Measurements from ENCODE around the gene PRDM9.
"Not testable (repeated sequence)": the region's sequence is repeated elsewhere in the genome, so short reads cannot be mapped to it uniquely, and the experiment has no call there.

Gene PRDM9

GRCh38 chr5:23490993-23491392 lies 16.4 kb upstream of the PRDM9 start:
- FAIRE-seq (no peak), DNase-seq (ENCODE audit: insufficient read length) (no peak)
- no peak for TF ChIP-seq POLR2AphosphoS5 (IDR thresholded peaks at IDR 0.05; ENCODE audit: low read depth, low read length)
- no peak for TF ChIP-seq TAF1 (IDR thresholded peaks at IDR 0.05; ENCODE audit: borderline replicate concordance, low read depth, low read length)
- no peak for TF ChIP-seq POLR2A (IDR thresholded peaks at IDR 0.05; ENCODE audit: low read depth, low read length)

DNA sequence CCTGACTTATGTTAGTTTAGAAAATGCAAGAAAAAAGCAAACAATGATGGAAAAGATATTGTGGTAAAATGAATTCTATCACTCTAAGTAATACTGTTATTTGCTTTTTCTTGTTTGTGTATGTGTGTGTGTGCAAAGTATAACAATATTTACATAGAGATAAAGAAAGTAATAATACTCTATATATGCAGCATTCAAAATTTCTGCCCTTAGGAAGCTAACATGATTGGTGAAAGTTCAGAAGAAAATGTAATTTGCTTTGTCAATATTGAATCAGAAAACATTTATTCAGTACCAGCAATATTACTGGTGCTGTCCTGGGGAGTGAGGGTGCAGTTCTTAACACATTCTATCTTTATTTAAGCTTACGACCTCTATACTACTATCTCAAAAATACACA lies 12.9 kb upstream of the PRDM9 start:
- DNase-seq (ENCODE audit: insufficient read length) (no peak), FAIRE-seq (no peak)

GRCh38 chr5:23496576-23496975 lies 10.8 kb upstream of the PRDM9 start:
- DNase-seq (ENCODE audit: insufficient read length) (no peak), FAIRE-seq (no peak)
- TF ChIP-seq TAF1 (IDR thresholded peaks at IDR 0.05; ENCODE audit: borderline replicate concordance, low read depth, low read length) (no peak), POLR2A (IDR thresholded peaks at IDR 0.05; ENCODE audit: low read depth, low read length) (no peak), POLR2AphosphoS5 (IDR thresholded peaks at IDR 0.05; ENCODE audit: low read depth, low read length) (no peak)

More for the DNA sequence above, 12.9 kb upstream of the PRDM9 start:
- no peak for TF ChIP-seq POLR2AphosphoS5 (IDR thresholded peaks at IDR 0.05; ENCODE audit: low read depth, low read length)

- TF ChIP-seq POLR2AphosphoS5 (IDR thresholded peaks at IDR 0.05; ENCODE audit: low read depth, low read length): no peak
- TF ChIP-seq TAF1 (IDR thresholded peaks at IDR 0.05; ENCODE audit: borderline replicate concordance, low read depth, low read length): no peak
- no peak for TF ChIP-seq POLR2A (IDR thresholded peaks at IDR 0.05; ENCODE audit: low read depth, low read length)
- FAIRE-seq (no peak), DNase-seq (ENCODE audit: insufficient read length) (no peak)
These were observed 826 bp upstream of the PRDM9 start for GRCh38 chr5:23506329-23507236.

DNA sequence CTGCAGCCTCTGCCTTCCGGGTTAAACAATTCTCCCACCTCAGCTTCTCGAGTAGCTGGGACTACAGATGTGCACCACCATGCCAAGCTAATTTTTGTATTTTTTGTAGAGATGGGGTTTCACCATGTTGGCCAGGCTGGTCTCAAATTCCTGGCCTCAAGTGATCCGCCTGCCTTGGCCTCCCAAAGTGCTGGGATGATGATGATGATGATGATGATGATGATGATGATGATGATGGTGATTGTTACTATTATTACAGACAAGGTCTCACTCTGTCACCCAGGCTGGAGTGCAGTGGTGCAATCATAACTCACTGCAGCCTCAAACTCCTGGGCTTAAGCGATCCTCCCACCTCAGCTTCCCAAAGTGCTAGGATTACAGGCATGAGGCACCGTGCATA lies 3.0 kb downstream of the PRDM9 start:
- not testable (repeated sequence) for DNase-seq (ENCODE audit: insufficient read length); FAIRE-seq

GRCh38 chr5:23522553-23522952 lies 15.1 kb downstream of the PRDM9 start:
- DNase-seq (ENCODE audit: insufficient read length) (no peak), FAIRE-seq (no peak)
- no peak for TF ChIP-seq POLR2A (IDR thresholded peaks at IDR 0.05; ENCODE audit: low read depth, low read length)
- no peak for TF ChIP-seq POLR2AphosphoS5 (IDR thresholded peaks at IDR 0.05; ENCODE audit: low read depth, low read length)
- TF ChIP-seq TAF1 (IDR thresholded peaks at IDR 0.05; ENCODE audit: borderline replicate concordance, low read depth, low read length): no peak

DNA sequence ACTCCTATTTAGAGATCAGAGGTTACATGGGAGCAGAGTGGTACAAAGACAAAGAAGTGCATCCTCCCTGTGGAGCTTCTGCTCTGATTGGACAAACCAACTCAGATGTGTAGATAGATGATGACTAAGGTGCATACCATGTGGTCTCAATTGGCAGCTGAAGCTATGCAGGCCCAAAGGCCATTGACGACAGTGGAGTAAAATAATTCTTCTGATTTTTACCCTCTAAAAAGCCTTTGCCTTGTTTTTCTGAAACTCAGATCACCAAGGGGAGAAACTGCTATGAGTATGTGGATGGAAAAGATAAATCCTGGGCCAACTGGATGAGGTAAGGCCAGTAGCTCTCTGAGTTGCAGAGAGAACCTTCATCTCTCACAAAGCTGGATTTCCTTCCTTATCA lies 15.6 kb downstream of the PRDM9 start:
- DNase-seq (ENCODE audit: insufficient read length) (no peak), FAIRE-seq (no peak)
- no peak for TF ChIP-seq POLR2A (IDR thresholded peaks at IDR 0.05; ENCODE audit: low read depth, low read length)
- no peak for TF ChIP-seq TAF1 (IDR thresholded peaks at IDR 0.05; ENCODE audit: borderline replicate concordance, low read depth, low read length)
- no peak for TF ChIP-seq POLR2AphosphoS5 (IDR thresholded peaks at IDR 0.05; ENCODE audit: low read depth, low read length)

DNA sequence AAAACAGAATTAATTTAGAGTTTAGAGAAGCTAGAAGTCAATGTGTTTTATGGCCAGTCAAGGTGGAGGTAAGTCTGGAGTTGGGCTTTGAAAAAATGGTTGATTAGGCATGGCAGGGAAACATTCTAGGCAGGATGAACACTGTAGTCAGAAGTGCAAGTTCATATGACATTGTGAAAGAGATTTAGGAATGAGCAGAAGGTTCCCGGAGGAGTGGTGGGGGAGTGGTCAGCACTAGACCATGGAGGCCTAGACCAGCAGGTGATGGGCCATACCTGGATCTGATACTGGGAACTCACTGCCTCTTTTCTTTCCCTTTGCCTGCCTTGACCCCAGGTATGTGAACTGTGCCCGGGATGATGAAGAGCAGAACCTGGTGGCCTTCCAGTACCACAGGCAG lies 16.6 kb downstream of the PRDM9 start:
- TF ChIP-seq POLR2AphosphoS5 (IDR thresholded peaks at IDR 0.05; ENCODE audit: low read depth, low read length) (no peak), POLR2A (IDR thresholded peaks at IDR 0.05; ENCODE audit: low read depth, low read length) (no peak), TAF1 (IDR thresholded peaks at IDR 0.05; ENCODE audit: borderline replicate concordance, low read depth, low read length) (no peak)
- no peak for DNase-seq (ENCODE audit: insufficient read length)
- FAIRE-seq: no peak

- FAIRE-seq: no peak
- TF ChIP-seq POLR2A (IDR thresholded peaks at IDR 0.05; ENCODE audit: low read depth, low read length): no peak
- no peak for TF ChIP-seq TAF1 (IDR thresholded peaks at IDR 0.05; ENCODE audit: borderline replicate concordance, low read depth, low read length)
- no peak for TF ChIP-seq POLR2AphosphoS5 (IDR thresholded peaks at IDR 0.05; ENCODE audit: low read depth, low read length)
- no peak for DNase-seq (ENCODE audit: insufficient read length)
These were observed 18.3 kb downstream of the PRDM9 start for GRCh38 chr5:23525751-23526150.

GRCh38 chr5:23526616-23527015 lies 19.2 kb downstream of the PRDM9 start:
- not testable (repeated sequence) for DNase-seq (ENCODE audit: insufficient read length); FAIRE-seq

DNA sequence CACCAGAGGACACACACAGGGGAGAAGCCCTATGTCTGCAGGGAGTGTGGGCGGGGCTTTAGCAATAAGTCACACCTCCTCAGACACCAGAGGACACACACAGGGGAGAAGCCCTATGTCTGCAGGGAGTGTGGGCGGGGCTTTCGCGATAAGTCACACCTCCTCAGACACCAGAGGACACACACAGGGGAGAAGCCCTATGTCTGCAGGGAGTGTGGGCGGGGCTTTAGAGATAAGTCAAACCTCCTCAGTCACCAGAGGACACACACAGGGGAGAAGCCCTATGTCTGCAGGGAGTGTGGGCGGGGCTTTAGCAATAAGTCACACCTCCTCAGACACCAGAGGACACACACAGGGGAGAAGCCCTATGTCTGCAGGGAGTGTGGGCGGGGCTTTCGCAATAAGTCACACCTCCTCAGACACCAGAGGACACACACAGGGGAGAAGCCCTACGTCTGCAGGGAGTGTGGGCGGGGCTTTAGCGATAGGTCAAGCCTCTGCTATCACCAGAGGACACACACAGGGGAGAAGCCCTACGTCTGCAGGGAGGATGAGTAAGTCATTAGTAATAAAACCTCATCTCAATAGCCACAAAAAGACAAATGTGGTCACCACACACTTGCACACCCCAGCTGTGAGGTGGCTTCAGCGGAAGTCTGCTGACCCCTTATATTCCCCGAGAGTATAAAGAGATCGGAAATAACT lies 20.0 kb downstream of the PRDM9 start:
- not testable (repeated sequence) for FAIRE-seq; DNase-seq (ENCODE audit: insufficient read length)

GRCh38 chr5:23528677-23529076 lies 21.3 kb downstream of the PRDM9 start:
- no peak for DNase-seq (ENCODE audit: insufficient read length)

More at GRCh38 chr5:23528677-23529076, 21.3 kb downstream of the PRDM9 start:
- TF ChIP-seq TAF1 (IDR thresholded peaks at IDR 0.05; ENCODE audit: borderline replicate concordance, low read depth, low read length): no peak
- no peak for TF ChIP-seq POLR2A (IDR thresholded peaks at IDR 0.05; ENCODE audit: low read depth, low read length)
- TF ChIP-seq POLR2AphosphoS5 (IDR thresholded peaks at IDR 0.05; ENCODE audit: low read depth, low read length): no peak
- FAIRE-seq: no peak

All from GM12892 (cell line).